C4-2B (cell line): ENCODE data around the gene RARRES2.
A peak's percentile ranks its signal among the peaks of the same experiment; 100 is the strongest.

Experiments
- H3K27ac ChIP-seq: fragments of 450-650 bp; 2 replicates; pipeline ENCODE4 v1.5.1; 2017
- CTCF ChIP-seq: fragments of 450-650 bp; conservative IDR thresholded peaks from 2 replicates; pipeline ENCODE4 v1.5.1; 2017; ENCODE audit warnings: mild to moderate bottlenecking
- ZFX ChIP-seq: fragments of 450-650 bp; IDR thresholded peaks from 2 replicates; pipeline ENCODE4 v1.6.1; 2017

RARRES2 gene

DNA sequence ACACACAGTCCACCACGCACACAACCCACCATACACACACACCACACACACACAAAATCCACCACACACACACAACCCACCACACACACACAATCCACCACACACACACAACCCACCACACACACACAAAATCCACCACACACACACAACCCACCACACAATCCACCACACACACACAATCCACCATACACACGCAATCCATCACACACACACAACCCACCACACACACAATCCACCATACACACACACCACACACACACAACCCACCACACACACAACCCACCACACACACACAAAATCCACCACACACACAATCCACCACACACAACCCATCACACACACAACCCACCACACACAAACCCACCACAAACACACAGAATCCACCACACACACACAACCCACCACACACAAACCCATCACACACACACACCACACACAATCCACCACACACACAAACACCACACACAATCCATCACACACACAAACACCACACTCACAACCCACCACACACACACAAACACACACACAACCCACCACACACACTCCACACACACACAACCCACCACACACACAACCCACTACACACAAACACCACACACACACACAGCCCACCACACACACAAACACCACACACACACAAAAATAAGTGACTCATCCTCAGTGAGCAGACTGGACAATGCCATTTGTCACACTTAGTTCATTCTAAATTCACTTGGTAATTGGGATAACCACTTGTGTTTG, 18.4 kb upstream of the RARRES2 start:
- TF ChIP-seq CTCF, result no peak
- TF ChIP-seq ZFX, result no peak
- peak overlapping the region; percentile 83 for H3K27ac ChIP-seq

DNA sequence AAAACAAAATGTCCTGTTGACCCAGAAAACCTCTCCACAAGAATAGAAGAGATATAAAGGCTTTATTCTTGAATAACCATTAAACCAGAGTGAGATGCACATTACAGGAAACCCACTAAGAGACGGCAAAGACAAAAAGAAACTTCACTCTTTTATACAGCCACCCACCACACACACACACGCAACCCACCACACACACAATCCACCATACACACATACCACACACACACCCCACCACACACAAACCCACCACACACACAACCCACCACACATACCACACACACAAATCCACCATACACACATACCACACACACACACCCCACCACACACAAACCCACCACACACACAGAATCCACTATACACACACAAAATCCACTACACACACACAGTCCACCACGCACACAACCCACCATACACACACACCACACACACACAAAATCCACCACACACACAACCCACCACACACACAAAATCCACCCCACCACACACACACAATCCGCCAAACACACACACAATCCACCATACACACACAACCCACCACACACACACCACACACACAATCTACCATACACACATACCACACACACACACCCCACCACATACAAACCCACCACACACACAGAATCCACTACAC, 17.7 kb upstream of the RARRES2 start:
- H3K27ac ChIP-seq, result no peak overlapping the region; the same call in 1 of the 2 replicates
- TF ChIP-seq ZFX (no peak), CTCF (no peak)

GRCh38 chr7:150358433-150358832, 17.0 kb upstream of the RARRES2 start:
- TF ChIP-seq ZFX, result no peak
- no peak for TF ChIP-seq CTCF
- H3K27ac ChIP-seq, result no peak overlapping the region

DNA sequence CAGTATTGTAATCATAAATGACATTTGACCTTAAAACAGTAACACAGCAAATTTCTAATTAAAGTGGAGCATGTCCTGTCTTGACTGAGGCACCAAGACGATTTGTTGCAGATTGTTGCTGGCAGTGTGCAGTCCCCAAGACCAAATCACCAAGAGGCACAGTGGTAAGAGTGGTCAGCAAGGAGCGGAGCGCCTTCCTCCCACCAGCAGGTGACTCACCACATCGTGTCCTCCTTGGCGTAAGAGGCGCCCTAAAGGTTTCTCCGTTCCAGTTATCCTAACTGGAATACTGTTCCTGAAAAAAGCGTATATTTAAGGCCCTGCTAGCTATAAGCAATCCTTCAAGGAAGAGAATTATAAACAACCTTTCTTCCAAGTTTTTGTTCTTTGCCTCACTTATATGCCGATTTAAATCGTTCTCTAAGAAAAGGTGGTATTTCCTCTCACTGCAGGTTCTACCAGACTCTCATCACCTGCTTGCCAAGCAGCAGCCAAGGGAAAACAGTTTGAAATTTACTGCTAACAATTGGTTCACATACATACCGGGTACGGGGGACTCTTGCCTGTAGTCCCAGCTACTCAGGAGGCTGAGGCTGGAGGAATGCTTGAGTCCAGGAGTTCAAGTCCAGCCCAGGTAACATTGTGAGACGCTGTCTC, 16.5 kb upstream of the RARRES2 start:
- H3K27ac ChIP-seq, result no peak overlapping the region
- no peak for TF ChIP-seq ZFX
- no peak for TF ChIP-seq CTCF

DNA sequence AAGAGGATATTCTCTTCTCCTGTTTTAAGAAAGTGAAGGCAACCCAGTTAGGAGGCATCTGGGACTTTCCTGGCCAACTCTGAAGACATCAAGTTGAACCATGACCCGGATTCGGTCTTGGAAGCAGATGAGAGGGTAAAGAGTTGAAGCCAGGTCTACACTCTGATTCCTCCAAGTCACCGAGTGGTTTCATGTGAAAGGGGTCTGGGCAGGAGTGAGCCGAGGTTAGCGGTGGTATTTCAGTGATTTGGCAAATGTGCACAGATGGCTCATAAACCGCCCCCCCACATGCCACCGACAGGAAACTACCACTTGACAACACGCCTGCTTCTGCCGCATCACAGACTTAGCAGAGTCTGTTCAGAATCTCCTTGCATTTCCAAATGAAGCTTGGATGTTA, 15.8 kb upstream of the RARRES2 start:
- no peak overlapping the region for H3K27ac ChIP-seq

GRCh38 chr7:150356265-150356897, 15.0 kb upstream of the RARRES2 start:
- H3K27ac ChIP-seq, result peak overlapping the region; percentile 79
- TF ChIP-seq CTCF (peak; percentile 93), ZFX (no peak)

More for the DNA sequence above, 15.8 kb upstream of the RARRES2 start:
- no peak for TF ChIP-seq ZFX
- TF ChIP-seq CTCF, result no peak

DNA sequence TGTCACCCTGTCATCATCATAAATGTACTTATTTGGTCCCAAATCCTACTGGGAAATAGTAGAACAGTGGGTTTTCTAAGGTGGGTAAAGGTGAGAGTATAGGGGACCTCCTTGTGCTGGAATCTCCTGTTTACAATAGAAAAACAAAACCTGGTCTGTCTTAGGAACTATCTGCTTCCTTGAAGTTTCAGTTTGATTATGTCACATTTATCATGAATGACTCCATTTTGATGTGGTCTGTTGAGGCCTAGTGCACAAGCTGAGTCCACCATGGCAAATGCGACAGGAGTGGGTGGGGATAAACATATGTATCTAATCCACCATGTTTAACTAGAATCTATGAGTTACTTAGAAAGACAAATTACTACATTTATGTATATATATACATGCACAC, 14.2 kb upstream of the RARRES2 start:
- H3K27ac ChIP-seq, result peak overlapping the region; percentile 79; the same call in 1 of the 2 replicates
- TF ChIP-seq ZFX, result no peak; the same call in 1 of the 2 replicates
- no peak for TF ChIP-seq CTCF
